Muscle of arm (tissue), 12 donors: Measurements from ENCODE around the gene CSGALNACT2. TPM values are rescaled to one million over a fixed set of nuclear protein-coding genes. Genes with fewer than 3 reads are reported as not detected.

Source experiments
- DNase-seq: peaks from one replicate; pipeline ENCODE4 v3.0.0-alpha.2; 2013
- polyA plus RNA-seq, 12 donors: library from polyadenylated mRNA; unstranded; fragments of 120-200 nt; gene quantifications; one replicate each; pipeline ENCODE4 v1.2.1, GENCODE V29; 2013; ENCODE audit not compliant: insufficient read length in 12 of 12

Gene CSGALNACT2
- polyA plus RNA-seq, 12 donors: 21.1 to 41.0 (median 32.1) TPM; not detected in 1

DNA sequence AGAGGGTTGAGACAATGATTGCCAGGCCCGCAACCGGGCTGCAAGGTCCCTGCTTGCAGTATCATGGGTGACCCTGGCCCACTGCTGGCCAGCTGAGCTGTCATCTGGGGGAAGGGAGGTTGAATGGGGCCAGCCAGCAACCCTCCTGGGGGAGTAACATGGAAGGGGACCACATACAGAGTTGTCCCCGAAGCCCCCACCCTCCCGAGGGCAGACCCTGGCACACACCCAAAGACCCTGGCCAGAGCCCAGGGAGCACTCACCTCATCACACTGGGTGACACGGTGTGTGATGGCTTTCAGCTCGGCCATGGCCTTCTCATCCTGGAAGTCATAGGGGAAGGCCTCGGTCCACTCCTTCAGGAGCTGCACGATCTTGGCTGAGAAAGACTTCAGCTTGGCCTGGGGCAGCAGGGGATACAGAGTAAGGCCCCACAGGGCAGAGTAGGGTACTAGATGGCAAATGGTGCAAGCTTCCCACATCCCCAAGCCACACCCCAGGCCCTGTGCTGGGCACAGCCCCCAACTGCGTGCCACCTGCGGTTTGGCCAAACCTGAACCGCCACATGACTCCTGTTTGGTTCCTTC lies 63.4 kb downstream of the CSGALNACT2 start:
- DNase-seq: no peak

- DNase-seq: no peak
These were observed 64.0 kb downstream of the CSGALNACT2 start for GRCh38 chr10:43202224-43202656.

DNA sequence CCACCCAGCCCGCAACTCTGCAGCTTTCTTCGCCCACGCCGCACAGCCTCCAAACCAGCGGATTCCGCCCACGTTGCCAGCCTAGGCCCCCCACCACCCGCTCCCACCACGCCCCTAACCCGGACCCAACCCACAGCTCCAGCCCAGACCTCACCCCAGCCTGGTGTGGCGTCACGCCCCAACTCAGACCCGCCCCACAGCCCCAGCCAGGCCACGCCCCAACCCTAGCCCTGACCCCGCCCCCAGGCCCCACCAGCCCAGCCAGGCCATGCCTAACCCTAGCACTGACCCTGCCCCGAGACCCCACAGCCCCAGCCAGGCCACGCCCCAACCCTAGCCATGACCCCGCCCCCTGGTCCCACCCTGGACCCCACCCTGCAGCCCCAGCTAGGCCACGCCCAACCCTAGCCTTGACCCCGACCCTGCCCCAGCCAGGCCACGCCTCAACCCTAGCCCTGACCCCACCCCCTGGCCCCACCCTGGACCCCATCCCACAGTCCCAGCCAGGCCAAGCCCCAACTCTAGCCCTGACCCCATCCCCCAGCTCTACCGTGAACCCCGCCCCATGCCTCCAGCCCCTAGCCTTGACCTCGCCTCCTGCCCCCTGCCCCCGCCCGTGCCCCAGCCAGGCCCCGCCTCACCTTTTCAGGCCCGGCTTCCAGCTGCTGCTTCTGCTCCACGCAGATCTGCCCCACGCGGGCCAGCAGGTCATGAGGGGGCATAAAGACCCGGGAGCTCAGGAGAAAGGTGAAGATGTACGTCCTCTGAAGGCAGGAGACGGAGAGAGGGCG lies 64.6 kb downstream of the CSGALNACT2 start:
- DNase-seq: no peak

- no peak for DNase-seq
These were observed 65.3 kb downstream of the CSGALNACT2 start for GRCh38 chr10:43203448-43204041.

GRCh38 chr10:43204042-43204942 lies 66.0 kb downstream of the CSGALNACT2 start:
- DNase-seq: no peak

- DNase-seq: no peak
These were observed 66.9 kb downstream of the CSGALNACT2 start for GRCh38 chr10:43204943-43205671.

DNA sequence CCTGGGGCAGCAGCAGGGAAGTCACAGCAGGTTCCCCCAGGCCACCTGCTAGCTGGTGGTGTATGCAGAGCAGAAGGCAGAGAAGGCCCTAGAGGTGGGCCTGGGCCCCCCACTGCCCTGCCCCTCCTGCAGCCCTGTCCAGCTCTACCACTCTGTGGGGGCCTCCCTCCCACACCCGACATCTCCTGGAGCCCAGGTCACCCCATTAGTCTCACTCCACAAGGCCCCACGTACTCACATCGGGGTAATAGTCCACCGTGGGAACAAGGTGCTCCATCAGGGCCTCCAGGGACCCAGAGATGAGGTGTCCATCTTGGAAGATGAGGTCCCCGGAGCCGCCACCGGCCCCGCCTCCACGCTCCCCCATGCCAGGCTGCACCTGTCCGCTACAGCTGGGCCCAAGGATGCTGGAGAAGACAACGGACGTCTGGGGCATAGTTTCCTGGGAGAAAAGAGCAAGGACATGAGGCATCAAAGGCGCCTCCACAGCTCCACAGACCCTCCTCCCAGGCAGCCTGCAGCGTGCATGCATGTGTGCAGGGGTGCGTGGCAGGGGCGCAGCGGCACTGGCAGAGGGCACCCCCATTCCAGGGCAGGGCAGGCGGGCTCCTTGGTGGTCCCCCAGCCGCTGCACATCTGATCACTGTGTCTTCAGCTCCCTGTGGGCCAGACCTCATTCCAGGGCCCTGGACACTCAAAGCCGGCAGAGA lies 67.6 kb downstream of the CSGALNACT2 start:
- DNase-seq: no peak

- DNase-seq: no peak
These were observed 68.4 kb downstream of the CSGALNACT2 start for GRCh38 chr10:43206391-43207235.

GRCh38 chr10:43208147-43209073 lies 70.2 kb downstream of the CSGALNACT2 start:
- DNase-seq: no peak

DNA sequence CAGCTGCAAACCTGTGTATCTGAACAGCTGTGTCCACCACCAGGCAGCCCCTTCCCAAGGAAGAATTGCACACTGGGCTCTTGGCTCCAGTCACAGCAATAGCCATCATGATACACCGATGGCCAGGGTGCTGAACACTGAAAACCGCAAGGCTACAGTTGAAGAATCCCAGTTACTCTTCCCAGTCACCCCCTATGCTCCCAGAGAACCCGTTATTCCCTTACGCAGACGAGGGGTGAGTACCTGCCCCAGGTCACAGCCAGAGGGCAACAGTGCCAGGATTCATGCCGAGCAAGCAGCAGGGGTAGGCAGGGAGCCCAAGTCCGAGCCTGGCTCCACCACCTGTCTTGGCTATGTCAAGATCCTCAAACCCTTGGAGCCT lies 70.8 kb downstream of the CSGALNACT2 start:
- DNase-seq: no peak

DNA sequence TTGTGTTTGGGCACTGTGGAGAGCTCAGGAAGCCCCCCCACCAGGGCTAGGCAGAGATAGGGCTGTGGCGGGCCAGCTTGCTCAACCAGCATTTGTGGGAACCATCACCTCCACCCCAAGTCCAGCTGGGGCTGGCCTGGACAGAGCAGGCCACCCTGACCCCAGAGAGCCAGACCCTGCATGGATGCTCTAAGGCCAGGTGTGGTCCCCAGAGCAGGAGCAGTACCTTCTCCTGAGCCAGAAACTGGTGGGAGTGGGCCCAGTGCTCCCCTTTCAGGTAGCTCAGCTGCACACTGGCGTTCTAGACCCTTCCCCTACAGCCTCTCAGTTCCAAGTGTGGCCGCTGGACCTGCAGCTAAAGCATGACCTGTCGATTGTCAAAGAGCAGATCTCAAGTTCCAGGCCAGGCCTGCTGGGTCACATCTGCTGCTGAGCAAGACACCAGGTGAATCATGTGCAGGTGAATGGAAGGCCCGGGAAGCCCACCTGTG lies 71.5 kb downstream of the CSGALNACT2 start:
- no peak for DNase-seq

DNA sequence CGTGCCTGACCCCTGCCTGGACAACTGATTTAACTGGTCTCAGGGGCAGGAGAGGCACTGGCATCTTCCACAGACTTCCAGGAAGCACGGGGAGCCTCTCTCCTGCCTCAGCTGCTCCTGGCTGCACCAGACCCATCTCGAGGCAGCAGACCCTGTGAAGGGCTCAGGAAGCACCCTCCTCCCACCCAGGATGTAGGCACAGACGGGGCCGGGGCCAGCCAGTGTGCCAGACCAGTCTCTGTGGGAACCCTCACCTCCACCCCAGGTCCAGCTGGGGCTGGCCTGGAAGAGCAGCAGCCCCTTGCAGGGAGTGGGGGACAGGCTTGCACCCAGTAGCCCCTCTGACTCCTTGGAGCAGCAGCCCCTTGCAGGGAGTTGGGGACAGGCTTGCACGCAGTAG lies 72.3 kb downstream of the CSGALNACT2 start:
- no peak for DNase-seq

DNA sequence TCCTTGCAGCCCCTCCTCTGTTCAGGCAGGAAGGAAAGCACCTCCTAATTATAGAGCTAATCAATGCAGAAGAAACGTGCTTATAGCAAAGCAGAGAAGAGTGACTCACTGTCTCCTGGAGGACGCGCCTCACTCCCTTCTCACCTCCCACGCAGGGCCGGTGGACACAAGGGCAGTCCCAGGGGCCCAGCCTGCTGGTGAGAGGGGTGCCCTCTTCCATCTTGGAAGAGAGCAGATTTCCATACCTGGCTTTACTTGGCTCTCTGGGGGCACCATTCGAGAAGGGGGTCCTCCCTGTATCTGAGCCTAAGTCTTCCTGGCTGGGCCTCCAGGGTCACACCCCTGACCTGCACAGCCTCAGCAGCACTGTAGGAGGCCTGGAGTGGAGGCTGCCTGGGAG lies 72.8 kb downstream of the CSGALNACT2 start:
- no peak for DNase-seq

- DNase-seq: no peak
These were observed 73.3 kb downstream of the CSGALNACT2 start for GRCh38 chr10:43211431-43212042.

GRCh38 chr10:43212043-43212721 lies 73.9 kb downstream of the CSGALNACT2 start:
- DNase-seq: no peak

GRCh38 chr10:43214071-43214955 lies 76.1 kb downstream of the CSGALNACT2 start:
- no peak for DNase-seq
